Parathyroid adenoma (tissue), 2 donors: ENCODE data around the gene OSBPL2.

Source experiments
- H2AFZ ChIP-seq: fragments of 300-600 bp; sonication (generic); one replicate; pipeline ENCODE4 v1.7.0; 2017; ENCODE audit warnings: antibody characterized with exemption, mild to moderate bottlenecking
- H3K27ac ChIP-seq: fragments of 300-600 bp; sonication (generic); one replicate; pipeline ENCODE4 v1.7.0; 2017
- H3K27me3 ChIP-seq: fragments of 300-600 bp; sonication (generic); one replicate; pipeline ENCODE4 v1.7.0; 2017; ENCODE audit warnings: low read length; ENCODE audit not compliant: control insufficient read depth, insufficient read depth
- H3K36me3 ChIP-seq: fragments of 300-600 bp; sonication (generic); one replicate; pipeline ENCODE4 v1.7.0; 2017; ENCODE audit warnings: low read length; ENCODE audit not compliant: control insufficient read depth, insufficient read depth
- H3K4me1 ChIP-seq: fragments of 300-600 bp; sonication (generic); one replicate; pipeline ENCODE4 v1.7.0; 2017; ENCODE audit warnings: control low read depth
- H3K4me2 ChIP-seq: fragments of 300-600 bp; sonication (generic); one replicate; pipeline ENCODE4 v1.7.0; 2017; ENCODE audit warnings: low read length
- H3K4me3 ChIP-seq: fragments of 300-600 bp; sonication (generic); one replicate; pipeline ENCODE4 v1.7.0; 2017; ENCODE audit warnings: low read depth, low read length
- H3K79me2 ChIP-seq: fragments of 300-600 bp; sonication (generic); one replicate; pipeline ENCODE4 v1.7.0; 2017; ENCODE audit warnings: control low read depth
- H3K9ac ChIP-seq: fragments of 300-600 bp; sonication (generic); one replicate; pipeline ENCODE4 v1.7.0; 2017; ENCODE audit warnings: mild to moderate bottlenecking
- H3K9me3 ChIP-seq: fragments of 300-600 bp; sonication (generic); one replicate; pipeline ENCODE4 v1.7.0; 2017; ENCODE audit warnings: low read length; ENCODE audit not compliant: control insufficient read depth
- TF ChIP-seq, protein P1 (sequence below): fragments of 300-600 bp; sonication (generic); IDR thresholded peaks from one replicate; pipeline ENCODE4 v1.7.0; 2017; ENCODE audit warnings: antibody characterized with exemption, mild to moderate bottlenecking
- donor health status: primary hyperparathyroidism.

Gene OSBPL2

GRCh38 chr20:62311150-62311549 lies 72.8 kb downstream of the OSBPL2 start:
- Histone ChIP-seq H3K4me1 (no peaks in the 10 kb centered on the region), H3K4me2 (no peak overlapping the region), H3K27me3 (no peaks in the 10 kb centered on the region), H3K27ac (no peak overlapping the region), H3K9ac (no peak overlapping the region), H3K4me3 (no peak overlapping the region), H2AFZ (no peak overlapping the region), H3K36me3 (no peaks in the 10 kb centered on the region), H3K9me3 (no peaks in the 10 kb centered on the region), H3K79me2 (no peaks in the 10 kb centered on the region)
- TF ChIP-seq, protein P1, sequence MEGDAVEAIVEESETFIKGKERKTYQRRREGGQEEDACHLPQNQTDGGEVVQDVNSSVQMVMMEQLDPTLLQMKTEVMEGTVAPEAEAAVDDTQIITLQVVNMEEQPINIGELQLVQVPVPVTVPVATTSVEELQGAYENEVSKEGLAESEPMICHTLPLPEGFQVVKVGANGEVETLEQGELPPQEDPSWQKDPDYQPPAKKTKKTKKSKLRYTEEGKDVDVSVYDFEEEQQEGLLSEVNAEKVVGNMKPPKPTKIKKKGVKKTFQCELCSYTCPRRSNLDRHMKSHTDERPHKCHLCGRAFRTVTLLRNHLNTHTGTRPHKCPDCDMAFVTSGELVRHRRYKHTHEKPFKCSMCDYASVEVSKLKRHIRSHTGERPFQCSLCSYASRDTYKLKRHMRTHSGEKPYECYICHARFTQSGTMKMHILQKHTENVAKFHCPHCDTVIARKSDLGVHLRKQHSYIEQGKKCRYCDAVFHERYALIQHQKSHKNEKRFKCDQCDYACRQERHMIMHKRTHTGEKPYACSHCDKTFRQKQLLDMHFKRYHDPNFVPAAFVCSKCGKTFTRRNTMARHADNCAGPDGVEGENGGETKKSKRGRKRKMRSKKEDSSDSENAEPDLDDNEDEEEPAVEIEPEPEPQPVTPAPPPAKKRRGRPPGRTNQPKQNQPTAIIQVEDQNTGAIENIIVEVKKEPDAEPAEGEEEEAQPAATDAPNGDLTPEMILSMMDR, result no peak

GRCh38 chr20:62311832-62312661 lies 73.7 kb downstream of the OSBPL2 start:
- Histone ChIP-seq H3K27me3 (no peaks in the 10 kb centered on the region), H3K9ac (no peak overlapping the region), H3K36me3 (no peaks in the 10 kb centered on the region), H3K4me3 (no peak overlapping the region), H3K4me2 (no peak overlapping the region), H2AFZ (no peak overlapping the region), H3K9me3 (no peaks in the 10 kb centered on the region), H3K79me2 (no peaks in the 10 kb centered on the region), H3K27ac (no peak overlapping the region), H3K4me1 (no peaks in the 10 kb centered on the region)
- TF ChIP-seq, protein P1, result no peak

DNA sequence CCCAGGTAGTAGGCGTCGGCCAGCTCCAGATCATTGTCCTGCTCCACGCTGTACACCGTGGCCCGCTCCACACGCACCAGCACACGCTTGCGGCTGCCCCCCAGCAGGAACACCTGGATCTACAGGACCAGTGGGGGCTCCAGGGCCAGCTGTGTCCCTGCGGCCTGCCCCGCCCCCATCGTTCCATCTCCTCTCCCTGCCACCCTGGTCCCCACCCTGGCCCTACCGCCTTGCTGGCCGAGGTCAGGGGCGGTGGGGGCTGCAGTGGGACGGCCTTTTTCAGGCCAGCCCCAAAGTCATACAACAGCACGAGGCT lies 74.3 kb downstream of the OSBPL2 start:
- Histone ChIP-seq H2AFZ (no peak overlapping the region), H3K4me2 (no peak overlapping the region), H3K9ac (no peak overlapping the region), H3K36me3 (no peaks in the 10 kb centered on the region), H3K9me3 (no peaks in the 10 kb centered on the region), H3K4me1 (no peaks in the 10 kb centered on the region), H3K79me2 (no peaks in the 10 kb centered on the region), H3K27me3 (no peaks in the 10 kb centered on the region), H3K27ac (no peak overlapping the region), H3K4me3 (no peak overlapping the region)
- TF ChIP-seq, protein P1, result no peak

DNA sequence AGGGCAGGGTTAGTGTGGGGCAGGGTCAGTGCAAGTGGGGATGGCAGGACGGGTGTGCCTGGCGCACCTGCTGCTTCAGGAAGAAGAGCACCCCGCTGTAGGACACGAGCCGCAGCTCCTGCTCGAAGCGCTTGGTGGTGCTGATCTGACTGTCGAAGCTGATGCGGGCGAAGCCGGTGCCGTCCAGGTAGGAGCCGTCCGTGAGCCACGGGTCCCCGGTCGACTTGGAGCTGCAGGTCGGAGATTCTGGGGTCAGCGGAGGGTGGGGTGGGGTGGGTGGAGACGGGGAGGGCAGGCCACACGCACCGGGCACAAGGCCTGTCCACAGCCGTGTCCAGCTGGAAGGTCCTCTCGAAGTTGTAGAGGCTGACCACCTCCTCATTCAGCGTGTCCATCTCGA lies 74.7 kb downstream of the OSBPL2 start:
- H3K4me2 ChIP-seq, result no peak overlapping the region
- H3K9me3 ChIP-seq, result no peaks in the 10 kb centered on the region
- no peaks in the 10 kb centered on the region for H3K79me2 ChIP-seq
- no peak overlapping the region for H3K9ac ChIP-seq
- TF ChIP-seq, protein P1, result no peak
- no peak overlapping the region for H2AFZ ChIP-seq
- no peaks in the 10 kb centered on the region for H3K27me3 ChIP-seq
- H3K4me1 ChIP-seq, result no peaks in the 10 kb centered on the region
- no peaks in the 10 kb centered on the region for H3K36me3 ChIP-seq
- no peak overlapping the region for H3K4me3 ChIP-seq
- H3K27ac ChIP-seq, result no peak overlapping the region
